ENCODE data around the gene DNM1.

The DNM1 gene

DNA sequence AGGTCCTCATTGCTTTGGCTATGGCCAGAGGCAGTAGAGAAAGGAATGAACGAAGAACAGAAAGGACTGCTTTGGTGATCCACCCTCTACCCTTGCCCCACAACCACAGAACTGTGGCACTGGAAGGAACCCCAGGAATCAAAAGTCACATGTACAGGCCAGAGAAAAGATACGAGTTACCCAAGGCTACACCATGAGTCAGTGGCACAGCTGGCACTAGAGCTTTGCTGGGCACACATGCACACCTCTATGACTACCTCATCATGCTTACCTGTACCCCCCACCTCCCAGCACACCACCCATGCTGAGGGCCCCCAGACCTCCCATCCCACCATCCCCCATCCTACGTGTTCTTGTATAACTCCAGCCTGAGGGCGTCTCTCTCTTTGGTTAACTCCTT is 59.5 kb downstream of the DNM1 start:
- TF ChIP-seq, protein P1, sequence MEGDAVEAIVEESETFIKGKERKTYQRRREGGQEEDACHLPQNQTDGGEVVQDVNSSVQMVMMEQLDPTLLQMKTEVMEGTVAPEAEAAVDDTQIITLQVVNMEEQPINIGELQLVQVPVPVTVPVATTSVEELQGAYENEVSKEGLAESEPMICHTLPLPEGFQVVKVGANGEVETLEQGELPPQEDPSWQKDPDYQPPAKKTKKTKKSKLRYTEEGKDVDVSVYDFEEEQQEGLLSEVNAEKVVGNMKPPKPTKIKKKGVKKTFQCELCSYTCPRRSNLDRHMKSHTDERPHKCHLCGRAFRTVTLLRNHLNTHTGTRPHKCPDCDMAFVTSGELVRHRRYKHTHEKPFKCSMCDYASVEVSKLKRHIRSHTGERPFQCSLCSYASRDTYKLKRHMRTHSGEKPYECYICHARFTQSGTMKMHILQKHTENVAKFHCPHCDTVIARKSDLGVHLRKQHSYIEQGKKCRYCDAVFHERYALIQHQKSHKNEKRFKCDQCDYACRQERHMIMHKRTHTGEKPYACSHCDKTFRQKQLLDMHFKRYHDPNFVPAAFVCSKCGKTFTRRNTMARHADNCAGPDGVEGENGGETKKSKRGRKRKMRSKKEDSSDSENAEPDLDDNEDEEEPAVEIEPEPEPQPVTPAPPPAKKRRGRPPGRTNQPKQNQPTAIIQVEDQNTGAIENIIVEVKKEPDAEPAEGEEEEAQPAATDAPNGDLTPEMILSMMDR (IDR thresholded peaks at IDR 0.05) = no peak

DNA sequence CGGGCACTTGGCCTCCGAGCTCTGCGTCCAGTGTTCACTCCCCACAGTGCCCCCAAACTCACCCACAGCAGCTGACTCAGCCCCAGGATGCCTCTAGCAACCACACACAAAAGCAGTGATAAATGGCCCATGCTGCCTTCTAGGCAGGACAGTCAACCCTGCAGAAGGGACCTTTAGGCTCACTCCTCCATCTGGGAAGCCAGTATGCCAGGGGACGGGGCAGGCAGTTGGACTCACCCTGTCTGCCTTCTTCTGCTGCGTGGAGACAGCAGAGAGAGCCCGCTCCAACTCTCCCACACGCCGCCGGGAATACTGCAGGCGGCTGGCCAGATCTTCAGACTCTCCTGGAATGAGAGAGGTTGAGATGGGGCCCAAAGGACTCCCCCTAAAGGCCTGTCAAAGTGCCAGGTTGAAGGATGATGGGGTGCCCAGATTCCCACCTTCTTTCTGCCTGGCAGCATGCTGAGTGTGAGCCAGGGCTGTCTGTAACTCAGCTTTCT is 62.2 kb downstream of the DNM1 start:
- TF ChIP-seq, protein P1 (IDR thresholded peaks at IDR 0.05) = no peak

DNA sequence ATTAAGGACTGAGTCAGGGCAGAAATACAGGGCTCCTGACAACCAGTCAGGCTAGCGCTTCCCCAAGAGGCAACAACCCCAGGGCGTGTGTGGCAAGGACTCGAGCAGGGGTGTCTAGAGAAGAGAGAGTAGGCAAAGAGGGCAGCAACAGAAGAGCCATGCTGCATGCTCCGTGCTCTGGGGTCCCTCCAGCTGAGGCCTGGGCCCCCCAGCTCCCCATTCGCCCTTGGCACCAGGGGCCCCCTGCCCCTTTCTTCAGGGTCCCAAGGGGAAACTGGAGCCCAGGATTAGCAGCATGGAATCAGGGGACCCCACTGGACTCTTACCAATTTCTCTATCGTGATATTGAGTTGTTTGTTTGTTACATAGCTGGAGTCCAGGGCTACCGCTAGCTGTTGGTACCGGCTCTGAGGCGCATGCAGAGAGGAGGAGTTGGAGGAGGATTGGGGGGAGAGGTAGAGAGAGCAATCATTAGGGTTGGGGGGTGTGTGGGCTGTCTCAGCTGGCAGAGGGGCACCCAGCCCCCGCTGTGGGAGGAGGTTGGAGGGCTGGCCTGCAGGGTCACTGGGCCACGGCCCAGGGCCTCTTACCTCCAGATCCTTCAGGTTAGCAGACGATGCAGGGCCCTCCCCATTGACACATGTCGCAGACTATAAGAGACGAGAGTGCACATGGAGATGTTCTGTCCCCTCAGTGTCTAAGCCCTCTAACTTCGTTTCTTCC is 63.9 kb downstream of the DNM1 start:
- TF ChIP-seq, protein P1 (IDR thresholded peaks at IDR 0.05) = no peak

DNA sequence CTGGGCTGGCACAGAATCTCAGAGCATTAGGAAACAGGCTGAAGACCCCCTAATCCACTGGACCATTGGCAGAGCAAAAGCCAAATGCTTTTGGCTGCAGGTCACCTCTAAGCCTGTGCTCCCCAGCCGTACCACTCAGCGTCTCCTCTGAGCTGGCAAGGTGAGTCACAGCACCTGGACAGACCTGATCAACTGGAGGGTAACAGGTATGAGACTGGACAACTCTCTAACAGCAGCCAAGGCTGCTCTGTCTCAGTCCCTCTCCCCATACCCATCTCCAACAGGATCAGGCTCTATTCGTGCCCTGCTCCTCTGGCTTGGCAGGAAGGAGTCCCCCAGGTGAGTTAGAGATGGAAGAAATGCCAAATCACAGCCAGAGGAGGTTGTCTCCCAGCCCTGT is 67.9 kb downstream of the DNM1 start:
- TF ChIP-seq, protein P1 (IDR thresholded peaks at IDR 0.05) = no peak

DNA sequence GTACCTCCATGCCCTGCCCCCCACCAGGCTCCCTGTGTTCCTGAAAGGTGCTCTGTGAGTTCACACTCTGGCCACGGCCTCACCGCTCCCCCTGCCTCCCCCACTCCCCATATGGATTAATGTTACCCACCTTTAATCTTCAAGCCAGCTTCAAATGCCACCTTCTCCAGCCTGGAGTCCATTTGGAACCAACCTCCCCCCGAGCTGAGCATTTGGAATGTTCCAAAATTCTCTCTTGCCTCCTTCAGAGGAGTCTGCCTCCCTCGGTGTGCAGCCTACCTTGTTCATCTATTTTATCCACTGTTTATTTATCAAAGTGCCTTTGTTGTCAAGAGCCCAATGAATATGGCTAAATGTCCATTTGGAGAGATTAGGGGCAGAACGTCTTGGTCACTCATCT is 68.3 kb downstream of the DNM1 start:
- TF ChIP-seq, protein P1 (IDR thresholded peaks at IDR 0.05) = no peak

DNA sequence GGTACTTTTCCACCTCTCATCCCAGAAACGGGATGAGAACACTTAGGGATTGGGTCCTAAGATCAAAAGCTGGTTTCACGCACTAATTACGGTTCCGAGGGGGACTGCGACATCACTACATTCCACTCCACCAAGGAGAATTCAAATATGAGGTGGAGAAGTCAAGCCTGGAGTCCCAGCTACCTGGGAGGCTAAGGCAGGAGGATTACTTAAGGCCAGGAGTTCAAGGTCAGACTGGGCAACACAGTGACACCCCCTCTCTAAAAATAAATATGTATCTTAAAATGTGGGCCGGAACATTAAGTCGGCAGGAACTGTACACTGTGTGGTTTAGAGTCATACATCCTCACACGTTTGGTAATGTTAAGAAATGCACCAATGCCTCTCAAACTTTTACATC is 71.1 kb downstream of the DNM1 start:
- TF ChIP-seq, protein P1 (IDR thresholded peaks at IDR 0.05) = no peak

DNA sequence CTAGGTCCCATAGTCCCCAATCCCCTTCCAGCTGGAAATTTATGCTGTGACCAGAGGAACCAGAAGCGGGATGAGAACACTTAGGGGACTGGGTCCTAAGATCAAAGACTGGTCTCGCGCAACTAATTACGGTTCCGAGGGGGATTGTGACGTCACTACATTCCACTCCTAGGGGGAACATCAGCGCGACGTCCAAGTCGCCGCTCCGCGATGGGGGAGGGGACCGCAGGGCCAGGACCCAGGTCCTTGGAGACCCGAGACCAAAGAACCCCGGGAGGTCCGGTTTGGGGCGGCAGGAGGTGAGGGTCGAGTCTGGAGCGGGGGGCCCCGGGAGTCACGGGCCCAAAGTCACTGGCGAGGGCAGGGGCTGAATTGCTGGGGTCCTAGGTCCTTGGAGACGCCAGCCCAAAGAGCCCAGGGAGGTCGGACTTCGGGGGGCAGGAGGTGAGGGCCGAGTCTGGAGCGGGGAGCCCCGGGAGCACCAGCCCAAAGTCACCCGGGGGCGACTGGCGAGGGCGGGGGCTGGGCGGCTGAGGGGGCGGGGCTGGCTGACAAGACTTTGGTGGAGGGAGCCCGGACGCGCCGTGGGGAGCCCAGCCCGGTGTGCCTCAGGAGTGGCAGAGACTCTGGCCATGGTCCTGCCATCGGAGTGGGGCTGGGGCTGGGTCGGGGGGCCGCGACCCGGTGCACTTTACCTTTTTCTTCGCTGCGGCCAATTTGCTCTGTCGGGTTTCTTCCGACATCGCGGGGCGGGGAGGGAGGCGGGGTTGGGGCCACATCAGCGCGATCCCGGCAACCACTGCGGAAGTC is 72.2 kb downstream of the DNM1 start, which contains the start of gene GOLGA2:
TSS of gene GOLGA2 (minus strand) at position 810 of the 810 bp plus-strand sequence. CDS start at position 779, 31 bp downstream.
- TF ChIP-seq, protein P1 (IDR thresholded peaks at IDR 0.05) = no peak
